GM12865 (cell line): Measurements from ENCODE around the gene MICAL3.
A peak's percentile ranks its signal among the peaks of the same experiment; 100 is the strongest.

Source experiments
- DNase-seq: peaks from one replicate; pipeline ENCODE4 v3.0.0; 2010; ENCODE audit warnings: low read depth
- H3K4me3 ChIP-seq: 2 replicates; pipeline ENCODE4 v1.5.1; 2011; ENCODE audit warnings: mild to moderate bottlenecking, low read depth, low read length, control low read depth
- CTCF ChIP-seq: IDR thresholded peaks from 2 replicates; pipeline ENCODE4 v1.5.1; 2011; ENCODE audit warnings: low read length, control low read depth, low read depth, inconsistent platforms; ENCODE audit not compliant: insufficient read depth; ENCODE audit errors: missing control alignments

Gene MICAL3

DNA sequence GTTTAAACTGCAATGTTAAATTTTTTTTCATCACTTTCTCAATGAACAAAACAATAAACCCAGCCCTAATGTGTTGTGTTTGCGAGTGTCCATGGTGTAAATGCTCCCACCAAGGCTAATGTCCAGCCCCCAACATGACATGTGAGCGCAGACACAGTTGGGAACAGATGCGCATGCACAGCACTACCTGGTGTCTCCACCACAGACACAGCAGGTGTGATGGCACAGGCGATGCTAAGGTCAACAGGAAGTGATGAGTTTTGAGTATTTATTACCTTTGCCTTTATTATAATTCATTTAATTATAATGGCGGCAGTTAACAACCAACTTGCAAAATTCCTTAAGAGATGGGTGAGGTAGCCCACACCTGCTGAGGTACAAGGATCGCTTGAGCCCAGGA, 42.9 kb downstream of the MICAL3 start:
- H3K4me3 ChIP-seq, result no peak overlapping the region
- DNase-seq, result no peak
- no peak for TF ChIP-seq CTCF

- no peak overlapping the region; the same call in 1 of the 2 replicates for H3K4me3 ChIP-seq
- DNase-seq, result peak; percentile 58
Measured at GRCh38 chr22:17980638-17981051, 43.7 kb downstream of the MICAL3 start.

DNA sequence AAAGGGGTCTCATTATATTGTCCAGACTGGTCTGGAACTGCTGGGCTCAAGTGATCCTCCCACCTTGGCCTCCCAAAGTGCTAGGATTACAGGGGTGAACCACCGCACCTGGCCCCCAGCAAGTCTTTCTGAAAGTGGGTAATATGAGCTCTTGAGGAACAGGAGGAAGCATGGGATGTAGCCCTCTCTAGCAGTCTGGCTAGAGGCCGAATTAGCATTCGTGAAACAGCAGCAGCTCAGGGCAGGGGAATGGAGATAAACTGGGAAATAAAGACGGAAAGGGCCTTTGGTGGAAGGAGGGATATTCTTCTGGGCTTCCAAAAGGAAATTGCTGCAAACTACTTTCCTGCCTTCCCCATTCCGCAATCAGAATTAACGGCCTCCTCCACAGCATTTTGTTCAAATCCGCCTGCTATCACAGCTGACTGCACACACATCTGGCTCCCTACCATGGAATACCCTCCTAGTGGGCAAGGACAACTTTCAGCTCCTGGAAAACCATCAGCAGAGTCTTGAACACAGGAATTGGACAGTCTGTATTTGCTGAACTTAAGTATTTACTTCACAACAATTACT, 44.3 kb downstream of the MICAL3 start:
- no peak for TF ChIP-seq CTCF
- no peak overlapping the region for H3K4me3 ChIP-seq
- DNase-seq, result no peak

More at GRCh38 chr22:17980638-17981051, 43.7 kb downstream of the MICAL3 start:
- TF ChIP-seq CTCF, result no peak

DNA sequence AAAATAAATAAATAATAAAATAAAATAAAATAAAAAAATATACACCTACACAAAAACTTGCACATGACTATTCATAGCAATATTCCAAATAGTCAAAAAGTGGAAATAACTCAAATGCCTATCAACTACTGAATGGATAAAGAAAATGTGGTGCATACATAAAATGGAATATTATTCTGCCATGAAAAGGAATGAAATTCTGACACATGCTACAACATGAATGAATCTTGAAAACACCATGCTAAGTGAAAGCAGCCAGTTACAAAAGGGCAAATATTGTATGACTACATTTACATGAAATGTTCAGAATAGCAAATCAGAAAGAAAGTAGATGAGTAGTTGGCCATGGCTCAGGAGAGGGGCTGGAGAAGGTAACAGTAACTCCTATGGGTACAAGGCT, 46.3 kb downstream of the MICAL3 start:
- H3K4me3 ChIP-seq, result no peak overlapping the region
- no peak for DNase-seq
- TF ChIP-seq CTCF, result no peak

GRCh38 chr22:17977371-17977770, 47.0 kb downstream of the MICAL3 start:
- H3K4me3 ChIP-seq, result no peak overlapping the region
- no peak for DNase-seq
- no peak for TF ChIP-seq CTCF

GRCh38 chr22:17976121-17976520, 48.2 kb downstream of the MICAL3 start:
- no peak for DNase-seq
- no peak overlapping the region for H3K4me3 ChIP-seq
- TF ChIP-seq CTCF, result no peak

DNA sequence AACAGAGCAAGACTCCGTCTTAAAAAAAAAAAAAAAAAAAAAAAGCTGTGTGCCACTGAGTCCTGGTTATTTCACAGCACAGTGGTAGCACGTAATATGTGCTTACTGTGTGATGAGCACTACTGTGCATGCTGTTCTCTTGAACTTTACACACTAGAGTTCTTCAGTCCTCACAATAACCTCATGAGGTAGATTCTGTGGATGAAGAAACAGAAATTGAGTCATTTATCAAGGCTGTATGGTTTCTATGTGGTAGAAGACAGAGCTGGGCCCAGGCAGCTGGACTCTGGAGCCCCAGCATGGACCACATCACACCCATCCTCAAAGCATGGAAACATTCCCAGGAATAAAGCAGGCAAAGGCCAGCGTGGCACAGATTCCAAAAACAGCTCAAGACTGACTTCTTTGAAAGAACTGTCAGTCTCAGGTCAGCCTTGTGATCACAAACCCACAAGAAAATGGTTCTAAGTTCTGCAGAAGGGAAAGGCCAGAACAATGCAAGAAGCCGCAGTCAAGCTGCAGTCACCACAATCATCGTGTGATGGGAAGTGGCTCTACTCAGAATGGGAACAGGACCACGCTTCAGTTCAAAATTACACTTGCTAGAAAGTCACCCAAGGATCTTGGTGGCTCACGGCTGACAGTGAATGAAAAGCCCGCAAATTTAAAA, 49.5 kb downstream of the MICAL3 start:
- DNase-seq, result peak; percentile 73
- TF ChIP-seq CTCF, result no peak
- no peak overlapping the region for H3K4me3 ChIP-seq
